Fibroblast of lung (primary cell): ENCODE measurements around the gene KIF19.

Experiments
- EZH2 ChIP-seq: IDR thresholded peaks from 2 replicates; pipeline ENCODE4 v1.5.1; 2012; ENCODE audit warnings: low read length, control low read depth, mild to moderate bottlenecking; ENCODE audit errors: missing control alignments
- TF ChIP-seq, protein P1 (sequence below), 2 donors: IDR thresholded peaks in 1 of 2; conservative IDR thresholded peaks in 1 of 2; 1 replicate in 1 of 2; 2 replicates in 1 of 2; pipeline ENCODE4 v1.5.1; 2011 to 2012; ENCODE audit warnings: low read length in 2 of 2, control low read depth in 1 of 2, inconsistent platforms in 1 of 2, low read depth in 1 of 2, mild to moderate bottlenecking in 1 of 2

DNA sequence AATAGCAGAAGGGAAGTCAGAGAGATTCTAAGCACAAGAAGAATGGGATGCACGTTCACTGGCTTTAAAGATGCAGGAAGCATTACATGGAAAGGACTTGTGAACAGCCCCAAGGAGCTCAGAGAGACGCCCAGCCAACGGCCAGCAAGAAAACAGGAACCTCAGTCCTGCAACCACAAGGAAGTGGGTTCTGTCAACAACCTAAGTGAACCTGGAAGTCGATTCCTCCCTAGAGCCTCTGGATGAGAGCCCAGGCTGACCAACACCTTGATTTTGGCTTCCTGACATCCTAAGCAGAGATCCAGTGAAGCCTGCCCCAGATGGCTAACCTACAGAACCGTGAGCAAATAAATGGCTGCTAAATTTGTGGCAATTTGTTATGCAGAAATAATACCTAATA, 65.7 kb downstream of the KIF19 start:
- TF ChIP-seq, protein P1, sequence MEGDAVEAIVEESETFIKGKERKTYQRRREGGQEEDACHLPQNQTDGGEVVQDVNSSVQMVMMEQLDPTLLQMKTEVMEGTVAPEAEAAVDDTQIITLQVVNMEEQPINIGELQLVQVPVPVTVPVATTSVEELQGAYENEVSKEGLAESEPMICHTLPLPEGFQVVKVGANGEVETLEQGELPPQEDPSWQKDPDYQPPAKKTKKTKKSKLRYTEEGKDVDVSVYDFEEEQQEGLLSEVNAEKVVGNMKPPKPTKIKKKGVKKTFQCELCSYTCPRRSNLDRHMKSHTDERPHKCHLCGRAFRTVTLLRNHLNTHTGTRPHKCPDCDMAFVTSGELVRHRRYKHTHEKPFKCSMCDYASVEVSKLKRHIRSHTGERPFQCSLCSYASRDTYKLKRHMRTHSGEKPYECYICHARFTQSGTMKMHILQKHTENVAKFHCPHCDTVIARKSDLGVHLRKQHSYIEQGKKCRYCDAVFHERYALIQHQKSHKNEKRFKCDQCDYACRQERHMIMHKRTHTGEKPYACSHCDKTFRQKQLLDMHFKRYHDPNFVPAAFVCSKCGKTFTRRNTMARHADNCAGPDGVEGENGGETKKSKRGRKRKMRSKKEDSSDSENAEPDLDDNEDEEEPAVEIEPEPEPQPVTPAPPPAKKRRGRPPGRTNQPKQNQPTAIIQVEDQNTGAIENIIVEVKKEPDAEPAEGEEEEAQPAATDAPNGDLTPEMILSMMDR (conservative IDR thresholded peaks at IDR 0.05 in 1 of 2, IDR thresholded peaks at IDR 0.05 in 1 of 2; ENCODE audit: low read depth in 1 of 2, low read length in 2 of 2) = no peak
- no peak for TF ChIP-seq EZH2
